UCSD-AML1 (cell line): Measurements from ENCODE around the gene UTS2B.

Experiments used
- DNase-seq: peaks from one replicate; lab custom pipeline; 2025; ENCODE audit not compliant: unreplicated experiment; lab: John Stamatoyannopoulos, UW

The UTS2B gene

DNA sequence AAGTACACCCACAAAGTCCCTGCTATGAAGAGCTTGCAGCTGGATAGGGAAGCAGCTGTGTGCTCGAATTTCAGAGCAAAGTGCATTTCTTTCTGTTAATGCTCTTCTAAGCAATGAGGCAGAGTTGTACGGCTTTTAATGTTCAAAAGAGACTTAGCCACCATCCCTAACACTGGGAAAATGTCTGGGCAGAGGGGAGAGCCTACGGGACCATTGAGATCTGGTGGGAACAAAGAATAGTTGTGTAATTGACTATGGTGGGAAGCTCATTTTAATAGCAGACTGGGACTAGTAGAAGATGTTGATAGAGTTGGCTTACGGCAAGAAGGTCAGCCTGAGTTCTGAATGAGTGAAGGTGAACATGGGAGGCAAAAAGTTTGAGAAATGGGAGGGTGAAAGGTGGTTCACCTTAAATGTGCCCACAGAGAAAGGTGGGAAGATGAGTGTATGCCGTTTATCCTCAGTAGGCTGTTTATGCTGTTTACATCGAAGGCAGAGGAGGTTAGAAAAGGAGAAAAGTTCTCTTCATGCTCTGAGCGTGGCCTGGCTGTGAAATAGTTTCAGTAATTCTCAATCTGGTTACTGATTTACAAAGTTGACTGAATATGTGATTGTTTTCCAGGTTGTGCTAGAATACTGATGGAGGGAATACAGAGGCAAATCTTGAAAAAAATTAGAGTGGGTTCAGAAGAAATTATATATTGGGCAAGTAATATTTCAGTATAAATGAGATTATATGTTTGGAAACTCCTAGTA is 22.9 kb upstream of the UTS2B start:
- no peak for DNase-seq

DNA sequence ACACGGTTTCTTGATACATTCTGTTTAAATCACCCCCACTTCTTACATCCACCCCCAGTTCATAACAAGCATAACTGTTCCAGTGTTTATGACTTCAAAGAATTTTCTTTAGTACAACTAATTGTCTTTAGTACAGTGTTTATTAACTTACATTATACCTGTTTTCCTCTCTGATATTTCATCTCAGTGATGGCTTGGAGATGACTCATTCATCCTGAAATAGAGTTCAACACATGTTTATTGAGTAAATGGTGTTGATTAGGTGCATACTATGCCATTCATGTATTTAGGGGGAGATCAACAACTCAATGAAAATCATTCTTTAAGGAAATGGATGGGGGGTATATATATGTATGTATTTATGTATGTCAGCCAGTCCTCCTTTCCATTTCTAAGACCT is 21.7 kb upstream of the UTS2B start:
- DNase-seq = no peak

DNA sequence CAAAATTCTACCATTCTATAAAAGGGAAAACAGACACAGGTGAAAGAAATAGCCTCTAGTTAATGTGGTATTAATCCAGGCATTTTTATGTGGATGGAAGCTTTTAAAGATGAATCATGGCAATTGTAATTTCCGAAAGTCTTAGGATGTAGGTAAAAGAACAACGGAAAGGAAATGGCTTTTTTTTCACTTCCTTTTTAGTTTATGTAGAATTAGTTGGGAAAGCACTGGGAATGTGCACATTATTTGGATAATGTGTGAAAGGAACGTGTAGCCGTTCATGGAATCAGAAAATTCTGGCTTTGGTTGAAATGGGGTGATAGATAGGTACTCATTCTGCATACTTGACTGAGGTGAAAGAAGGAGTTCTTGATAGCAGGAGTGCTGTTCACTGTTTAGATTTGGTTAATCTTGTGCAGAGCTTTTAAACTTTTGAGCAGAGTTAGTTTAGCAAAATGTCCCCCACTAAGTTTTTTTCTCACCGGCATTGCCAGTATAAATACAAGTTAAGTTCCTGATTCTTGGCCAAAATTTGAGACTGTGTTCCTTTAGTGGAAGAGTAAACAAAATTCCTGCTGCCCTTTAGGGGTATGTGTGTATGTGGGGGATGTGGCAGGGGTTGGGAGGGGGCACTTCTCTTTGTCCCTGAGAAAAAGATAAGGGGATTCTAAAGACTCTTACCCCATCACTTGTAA is 20.2 kb upstream of the UTS2B start:
- DNase-seq = no peak

DNA sequence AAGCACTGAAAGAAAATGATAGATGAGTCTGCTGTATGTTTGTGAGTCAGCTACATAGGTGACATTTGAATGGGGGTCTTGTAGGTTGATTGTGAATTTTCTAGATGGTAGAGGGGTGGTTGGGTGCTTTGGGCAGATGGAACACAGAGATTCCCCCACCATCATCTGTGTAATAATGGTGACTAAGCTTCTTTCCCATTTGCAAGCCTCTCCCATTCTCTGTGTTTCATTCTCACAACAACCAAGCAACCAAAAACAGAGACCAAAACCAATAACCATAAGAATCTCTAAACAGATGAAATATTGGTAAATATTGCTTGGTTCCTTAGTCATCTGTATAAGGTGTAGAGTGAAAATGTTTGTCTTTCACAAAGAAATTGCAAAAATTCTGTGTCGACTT is 17.8 kb upstream of the UTS2B start:
- no peak for DNase-seq

DNA sequence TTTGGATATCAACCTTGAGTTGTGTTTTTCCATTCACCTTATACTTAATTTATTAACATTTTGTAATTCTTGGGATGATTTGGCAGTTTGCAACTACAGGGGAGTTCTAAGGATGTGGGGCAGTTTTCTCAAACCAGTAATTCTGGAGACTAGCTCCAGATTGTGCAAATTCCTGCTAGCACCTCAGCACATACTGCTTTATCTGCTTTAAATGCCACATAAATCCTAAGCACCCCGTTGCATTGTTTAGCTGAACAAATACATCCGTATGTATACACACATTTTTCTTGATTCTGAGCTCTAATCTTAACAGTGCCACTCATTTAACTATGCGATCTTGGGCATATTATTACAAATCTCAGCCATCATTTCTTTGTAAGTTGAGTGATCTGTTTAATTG is 16.9 kb upstream of the UTS2B start:
- DNase-seq = no peak

DNA sequence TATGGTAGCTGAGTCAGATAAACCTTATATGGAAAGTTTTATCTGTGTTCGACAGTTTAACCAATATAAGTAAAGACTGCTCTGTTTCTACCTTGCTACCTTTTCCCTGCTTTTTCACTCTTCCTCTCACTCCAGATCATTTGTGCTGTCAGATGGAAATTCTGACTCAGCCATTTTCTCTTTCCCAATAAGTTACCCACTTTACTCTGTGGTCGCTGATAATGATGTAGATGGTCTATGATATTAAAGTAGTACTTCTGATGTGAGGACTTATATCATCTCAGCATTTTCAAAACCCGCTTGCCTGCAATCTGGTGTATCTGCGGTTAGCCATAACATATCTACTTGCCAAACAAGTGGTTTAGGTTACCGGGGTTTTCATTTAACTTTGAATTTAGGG is 15.0 kb upstream of the UTS2B start:
- no peak for DNase-seq

- no peak for DNase-seq
Measured at GRCh38 chr3:191343913-191344312, 13.6 kb upstream of the UTS2B start.

GRCh38 chr3:191343115-191343514 is 12.8 kb upstream of the UTS2B start:
- no peak for DNase-seq

GRCh38 chr3:191342411-191342810 is 12.1 kb upstream of the UTS2B start:
- no peak for DNase-seq

GRCh38 chr3:191342006-191342405 is 11.7 kb upstream of the UTS2B start:
- no peak for DNase-seq

DNA sequence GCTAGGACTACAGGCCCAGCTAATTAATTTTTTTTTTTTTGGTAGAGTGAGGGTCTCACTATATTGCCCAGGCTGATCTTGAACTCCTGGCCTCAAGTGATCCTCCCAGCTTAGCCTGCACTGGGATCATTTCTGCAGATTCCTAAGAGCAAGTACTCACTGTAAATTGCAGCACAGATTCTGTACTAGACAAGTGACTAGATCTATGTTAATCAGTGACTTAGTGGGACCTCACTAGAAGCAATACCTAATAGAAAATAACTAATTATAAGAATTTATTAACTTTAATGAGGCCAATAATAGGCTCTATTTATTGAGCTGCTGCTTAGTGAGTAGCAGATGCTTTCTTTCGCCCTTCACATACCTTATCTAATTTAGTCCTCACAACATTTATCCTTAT is 10.6 kb upstream of the UTS2B start:
- no peak for DNase-seq

DNA sequence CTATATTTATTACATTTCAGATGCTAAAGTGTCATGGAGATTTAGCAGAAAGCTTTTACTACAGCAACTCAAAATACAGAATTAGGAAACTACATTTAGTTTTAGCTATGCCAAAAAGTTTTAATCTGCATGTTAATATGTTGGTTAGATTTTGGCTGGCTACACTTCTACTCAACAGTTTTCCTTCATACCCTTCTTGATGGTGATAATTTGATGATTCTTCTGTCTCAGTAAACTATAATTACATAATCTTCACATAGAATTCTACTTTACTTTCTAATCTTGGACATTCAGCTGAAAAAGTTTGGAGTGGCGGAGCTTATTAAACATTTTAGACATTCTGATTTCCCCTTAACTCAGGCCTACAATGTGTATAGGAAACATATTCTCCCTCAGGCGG is 10.0 kb upstream of the UTS2B start:
- no peak for DNase-seq

GRCh38 chr3:191339316-191339917 is 9.1 kb upstream of the UTS2B start:
- DNase-seq = no peak

DNA sequence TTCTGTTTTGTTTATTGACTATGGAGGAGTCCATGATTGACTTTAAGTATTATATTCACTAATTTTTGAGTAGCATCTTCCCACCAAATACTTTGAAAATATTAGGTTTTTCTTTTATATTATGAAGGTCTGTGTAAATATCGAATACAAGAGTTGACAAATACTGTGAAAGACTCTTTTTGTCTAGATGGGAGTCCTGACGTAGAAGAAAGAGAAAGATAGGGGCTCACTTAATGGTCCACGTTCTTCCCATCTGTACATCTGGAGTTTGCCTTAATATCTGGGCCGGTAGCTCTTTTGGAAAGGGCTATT is 7.8 kb upstream of the UTS2B start:
- DNase-seq = no peak

DNA sequence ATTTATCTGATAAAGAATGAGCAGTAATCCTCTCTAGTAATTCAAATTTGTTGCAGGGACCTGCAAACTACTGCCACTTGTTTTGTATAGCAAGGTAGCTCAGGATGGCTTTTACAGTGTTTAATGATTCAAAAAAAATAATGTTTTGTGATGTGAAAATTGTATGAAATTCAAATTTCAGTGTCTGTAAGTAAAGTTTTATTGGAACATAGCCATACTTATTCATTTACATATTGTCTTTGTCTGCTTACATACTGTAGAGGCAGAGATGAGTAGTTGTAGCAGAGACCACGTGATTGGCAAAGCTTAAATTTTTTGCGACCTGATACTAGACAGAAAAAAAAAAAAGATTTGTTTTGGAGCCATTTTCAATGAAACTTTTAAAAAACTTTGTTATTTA is 6.5 kb upstream of the UTS2B start:
- no peak for DNase-seq

GRCh38 chr3:191334346-191334893 is 4.1 kb upstream of the UTS2B start:
- DNase-seq = no peak

- no peak for DNase-seq
Measured at GRCh38 chr3:191333298-191333880, 3.1 kb upstream of the UTS2B start.

- no peak for DNase-seq
Measured at GRCh38 chr3:191331388-191331787, 1.1 kb upstream of the UTS2B start.

GRCh38 chr3:191330530-191331048 is 263 bp upstream of the UTS2B start:
- DNase-seq = no peak

DNA sequence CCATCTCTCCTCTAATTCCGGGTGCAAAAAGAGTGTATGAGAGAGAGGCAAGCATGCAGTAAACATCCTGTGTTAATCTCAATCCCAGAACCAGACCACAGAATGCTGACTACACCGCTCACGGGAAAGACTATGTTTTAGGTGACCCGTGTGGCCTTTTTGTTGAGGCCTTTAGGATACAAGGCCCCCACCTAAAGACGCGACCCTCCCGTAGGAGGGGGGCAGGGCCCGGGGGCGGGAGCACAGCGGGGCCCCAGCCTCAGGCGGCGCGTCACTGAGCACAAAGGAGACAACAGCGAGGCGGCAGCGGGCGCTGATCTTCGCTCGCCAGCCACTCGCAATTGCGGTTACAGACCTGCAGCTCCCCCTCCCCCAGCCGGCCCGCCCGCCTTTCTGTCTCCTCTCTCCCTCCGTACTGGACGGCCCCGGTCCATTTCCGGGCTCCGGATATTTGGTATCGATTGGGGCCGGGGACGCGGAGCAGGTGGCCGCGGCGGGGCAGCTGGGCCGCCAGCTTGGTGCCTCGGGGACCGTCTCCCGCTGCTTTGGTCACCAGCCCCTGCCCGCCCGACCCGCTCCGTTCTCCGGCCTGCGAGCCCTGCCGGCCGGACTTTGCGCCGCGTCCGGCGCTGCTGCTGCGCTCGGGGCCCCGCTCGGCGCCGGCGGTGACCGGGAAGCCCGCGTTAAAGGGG is 1.2 kb downstream of the UTS2B start, which contains the start of gene CCDC50:
CCDC50 (plus strand) TSS at position 433 of the 692 bp plus-strand sequence. CDS start 281 bp downstream, outside the sequence.
- no peak for DNase-seq

GRCh38 chr3:191328383-191328961 is 1.9 kb downstream of the UTS2B start:
- DNase-seq = no peak
